Activated CD8-positive, alpha-beta memory T cell treated with anti-CD3 and anti-CD28 coated beads, Interleukin-2, amount 50 U/mL, for 48 hours (primary cell): ENCODE data around the gene GH1.
A peak's percentile ranks its signal among the peaks of the same experiment; 100 is the strongest.
"Not testable (repeated sequence)": the region's sequence is repeated elsewhere in the genome, so short reads cannot be mapped to it uniquely, and the experiment has no call there.

Source experiments
- DNase-seq: peaks from one replicate; pipeline ENCODE4 v3.0.0-alpha.2; 2020

GH1 gene

DNA sequence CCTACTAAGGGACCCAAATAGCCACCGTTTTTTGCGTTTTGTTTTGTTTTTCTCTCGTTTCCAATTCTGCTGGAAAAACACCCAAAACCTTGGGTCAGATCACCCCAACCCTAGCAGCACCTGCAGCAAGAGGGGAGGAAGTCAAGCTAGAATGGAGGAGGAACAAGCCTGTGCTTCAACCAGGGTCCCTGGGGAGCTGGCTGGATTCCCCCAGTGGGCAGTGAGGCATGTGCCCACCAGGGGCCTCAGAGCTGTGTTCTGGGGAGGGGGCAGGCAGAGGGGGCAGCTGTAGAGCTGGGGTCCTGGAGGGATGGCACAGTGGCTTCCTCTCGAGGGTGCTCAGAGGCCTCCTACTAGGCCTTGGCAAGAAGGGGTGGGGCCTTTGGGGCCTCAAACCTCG is 7.0 kb upstream of the GH1 start:
- no peak for DNase-seq

- not testable (repeated sequence) for DNase-seq
These were observed 3.8 kb upstream of the GH1 start for GRCh38 chr17:63922402-63922801.

GRCh38 chr17:63920779-63921178 is 2.1 kb upstream of the GH1 start:
- not testable (repeated sequence) for DNase-seq

DNA sequence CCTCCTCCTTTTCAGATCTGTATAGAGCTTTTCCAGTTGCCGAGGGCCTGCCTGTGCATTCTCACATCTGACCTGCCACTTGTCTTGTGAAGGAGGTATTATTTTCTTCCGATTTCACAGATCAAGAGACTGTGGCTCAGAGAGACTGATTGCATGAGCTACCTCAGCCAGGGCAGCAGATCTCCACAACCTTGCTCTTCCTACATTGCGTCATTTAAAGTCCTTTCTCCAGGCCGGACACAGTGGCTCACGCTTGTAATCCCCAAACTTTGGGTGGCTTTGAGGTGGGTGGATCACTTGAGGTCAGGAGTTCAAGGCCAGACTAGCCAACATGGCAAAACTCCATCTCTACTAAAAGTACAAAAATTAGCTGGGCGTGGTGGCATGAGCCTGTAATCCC is 1.4 kb upstream of the GH1 start:
- DNase-seq, result not testable (repeated sequence)

DNA sequence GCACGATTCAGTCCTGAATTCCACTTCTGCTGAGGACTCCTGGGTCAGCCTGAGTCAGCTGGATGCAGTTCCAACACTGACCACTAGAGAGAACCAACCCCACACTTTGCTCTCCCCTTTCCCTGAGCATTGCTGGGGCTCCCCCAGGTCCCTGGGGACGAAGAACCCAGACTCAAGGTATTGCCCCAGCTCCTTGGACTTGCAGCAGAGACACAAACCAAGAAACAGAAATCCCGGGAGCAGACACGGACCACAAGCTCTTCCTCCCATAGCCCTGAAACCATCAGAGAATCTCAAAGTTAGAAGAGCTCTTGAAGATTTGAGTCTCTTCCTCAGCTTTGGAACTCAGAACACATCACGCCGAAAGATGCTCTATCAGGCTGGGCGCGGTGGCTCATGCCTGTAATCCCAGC is 678 bp upstream of the GH1 start:
- peak; percentile 83 for DNase-seq

DNA sequence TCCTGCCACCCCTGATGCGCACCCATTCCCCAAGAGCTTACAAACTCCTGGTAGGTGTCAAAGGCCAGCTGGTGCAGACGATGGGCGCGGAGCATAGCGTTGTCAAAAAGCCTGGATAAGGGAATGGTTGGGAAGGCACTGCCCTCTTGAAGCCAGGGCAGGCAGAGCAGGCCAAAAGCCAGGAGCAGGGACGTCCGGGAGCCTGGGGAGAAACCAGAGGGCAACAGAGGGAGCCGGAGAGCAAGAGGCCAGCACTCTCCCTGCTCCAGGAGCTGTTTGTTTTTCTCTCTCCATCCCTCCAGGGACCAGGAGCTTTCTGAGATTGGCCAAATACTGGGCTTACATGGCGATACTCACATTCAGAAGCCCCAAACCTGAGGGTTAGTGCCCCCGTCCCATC is 334 bp downstream of the GH1 start:
- no peak for DNase-seq

- no peak for DNase-seq
These were observed 993 bp downstream of the GH1 start for GRCh38 chr17:63917646-63918045.

GRCh38 chr17:63917206-63917605 is 1.4 kb downstream of the GH1 start:
- not testable (repeated sequence) for DNase-seq

- no peak for DNase-seq
These were observed 2.0 kb downstream of the GH1 start for GRCh38 chr17:63916566-63917185.

- DNase-seq, result not testable (repeated sequence)
These were observed 2.9 kb downstream of the GH1 start for GRCh38 chr17:63915753-63916152.

DNA sequence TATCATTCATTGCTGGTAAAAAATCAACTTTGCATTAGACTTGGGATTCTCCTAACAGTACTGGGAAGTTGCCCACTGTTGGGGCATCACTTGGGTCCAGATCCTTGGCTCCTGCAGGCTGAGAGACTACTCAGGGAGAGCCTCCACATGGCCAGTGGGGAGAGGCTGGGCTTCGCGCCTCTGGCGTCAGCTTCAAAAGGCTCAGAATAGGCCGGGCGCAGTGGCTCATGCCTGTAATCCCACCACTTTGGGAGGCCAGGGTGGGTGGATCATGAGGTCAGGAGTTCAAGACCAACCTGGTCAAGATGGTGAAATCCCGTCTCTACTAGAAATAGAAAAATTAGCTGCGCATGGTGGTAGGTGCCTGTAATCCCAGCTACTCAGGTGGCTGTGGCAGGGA is 4.2 kb downstream of the GH1 start:
- no peak for DNase-seq

GRCh38 chr17:63911657-63912100 is 7.0 kb downstream of the GH1 start:
- peak; percentile 88 for DNase-seq

DNA sequence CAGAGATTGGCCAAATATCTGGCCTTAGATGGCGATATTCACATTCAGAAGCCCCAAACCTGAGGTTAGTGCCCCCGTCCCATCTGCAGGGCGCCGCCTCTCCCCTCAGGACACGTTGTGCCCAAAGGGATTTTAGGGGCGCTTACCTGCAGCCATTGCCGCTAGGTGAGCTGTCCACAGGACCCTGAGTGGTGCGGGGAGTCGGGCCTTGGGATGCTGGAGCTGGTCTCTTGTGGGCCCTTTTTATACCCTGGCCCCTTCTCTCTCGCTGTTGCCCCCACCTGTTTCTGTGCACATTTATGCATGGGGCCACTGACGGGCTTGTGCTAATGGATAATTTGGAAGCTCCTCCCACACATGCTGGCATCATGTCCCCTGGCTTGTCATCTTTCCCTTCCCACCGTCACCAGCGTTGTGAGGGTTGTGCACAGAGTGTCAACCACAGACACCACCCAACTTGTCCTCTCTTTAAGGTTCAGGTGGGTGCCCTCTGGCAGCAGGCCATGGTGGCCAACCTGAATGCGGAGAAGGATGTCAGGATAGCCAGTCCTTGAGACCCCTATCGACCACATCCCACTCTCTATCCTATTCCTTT is 7.5 kb downstream of the GH1 start, which contains the start of gene CSHL1:
TSS of gene CSHL1 (minus strand) at position 218 of the 595 bp plus-strand sequence. CDS start at position 156, 62 bp downstream.
- DNase-seq, result no peak

GRCh38 chr17:63910096-63910495 is 8.5 kb downstream of the GH1 start:
- DNase-seq, result no peak

DNA sequence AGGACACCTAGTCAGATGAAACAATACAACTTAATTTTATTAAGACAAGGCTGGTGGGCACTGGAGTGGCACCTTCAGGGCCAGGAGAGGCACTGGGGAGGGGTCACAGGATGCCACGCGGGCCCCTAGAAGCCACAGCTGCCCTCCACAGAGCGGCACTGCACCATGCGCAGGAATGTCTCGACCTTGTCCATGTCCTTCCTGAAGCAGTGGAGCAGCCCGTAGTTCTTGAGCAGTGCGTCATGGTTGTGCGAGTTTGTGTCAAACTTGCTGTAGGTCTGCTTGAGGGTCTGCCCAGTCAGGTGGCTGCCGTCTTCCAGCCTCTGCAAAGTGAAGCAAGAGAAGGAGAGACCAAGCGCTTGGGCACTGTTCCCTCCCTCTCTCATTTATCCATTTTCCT is 9.1 kb downstream of the GH1 start:
- DNase-seq, result not testable (repeated sequence)

- DNase-seq, result not testable (repeated sequence)
These were observed 11.4 kb downstream of the GH1 start for GRCh38 chr17:63907161-63907778.

GRCh38 chr17:63904796-63905195 is 13.8 kb downstream of the GH1 start:
- DNase-seq, result not testable (repeated sequence)

DNA sequence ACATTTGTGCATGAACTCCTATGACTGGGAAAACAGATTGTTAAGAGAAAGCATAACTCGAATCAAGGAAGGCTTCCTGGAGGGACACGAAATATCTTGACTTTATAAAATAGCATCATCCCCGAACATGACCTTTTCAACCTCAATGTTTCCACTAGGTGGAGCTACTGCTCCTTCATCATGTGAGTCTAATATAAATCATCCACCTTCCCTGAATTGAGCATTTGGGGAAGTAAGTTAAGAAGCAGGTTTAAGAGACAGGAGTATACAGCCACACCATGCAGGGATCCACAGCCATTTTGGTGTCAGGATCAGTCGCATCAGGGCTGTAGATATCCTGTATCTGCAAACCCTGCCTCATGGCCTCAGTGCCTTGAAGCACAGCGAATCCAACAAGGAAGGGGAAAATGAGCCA is 14.8 kb downstream of the GH1 start:
- not testable (repeated sequence) for DNase-seq

GRCh38 chr17:63901971-63902370 is 16.7 kb downstream of the GH1 start:
- DNase-seq, result not testable (repeated sequence)

- not testable (repeated sequence) for DNase-seq
These were observed 19.5 kb downstream of the GH1 start for GRCh38 chr17:63898899-63899798.

GRCh38 chr17:63896524-63897354 is 21.9 kb downstream of the GH1 start, which contains the start of gene CSH1:
Gene CSH1 (minus strand): TSS chr17:63896574. CDS start chr17:63896511, 63 bp downstream.
- not testable (repeated sequence) for DNase-seq

DNA sequence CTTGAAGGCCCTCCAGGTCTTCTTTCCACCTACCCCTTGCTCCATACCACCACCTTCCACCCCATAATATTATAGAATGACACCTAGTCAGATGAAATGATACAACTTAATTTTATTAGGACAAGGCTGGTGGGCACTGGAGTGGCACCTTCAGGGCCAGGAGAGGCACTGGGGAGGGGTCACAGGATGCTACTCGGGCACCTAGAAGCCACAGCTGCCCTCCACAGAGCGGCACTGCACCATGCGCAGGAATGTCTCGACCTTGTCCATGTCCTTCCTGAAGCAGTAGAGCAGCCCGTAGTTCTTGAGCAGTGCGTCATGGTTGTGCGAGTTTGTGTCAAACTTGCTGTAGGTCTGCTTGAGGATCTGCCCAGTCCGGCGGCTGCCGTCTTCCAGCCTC is 23.8 kb downstream of the GH1 start:
- not testable (repeated sequence) for DNase-seq
